ENCODE data around the gene SPO11. TPM values are rescaled to one million over a fixed set of nuclear protein-coding genes. Genes with fewer than 3 reads are reported as not detected.

SPO11 gene
- polyA plus RNA-seq, 1 donor, result not detected

- no peak for DNase-seq
Observed at GRCh38 chr20:57377350-57377749, 47.7 kb downstream of the SPO11 start.

DNA sequence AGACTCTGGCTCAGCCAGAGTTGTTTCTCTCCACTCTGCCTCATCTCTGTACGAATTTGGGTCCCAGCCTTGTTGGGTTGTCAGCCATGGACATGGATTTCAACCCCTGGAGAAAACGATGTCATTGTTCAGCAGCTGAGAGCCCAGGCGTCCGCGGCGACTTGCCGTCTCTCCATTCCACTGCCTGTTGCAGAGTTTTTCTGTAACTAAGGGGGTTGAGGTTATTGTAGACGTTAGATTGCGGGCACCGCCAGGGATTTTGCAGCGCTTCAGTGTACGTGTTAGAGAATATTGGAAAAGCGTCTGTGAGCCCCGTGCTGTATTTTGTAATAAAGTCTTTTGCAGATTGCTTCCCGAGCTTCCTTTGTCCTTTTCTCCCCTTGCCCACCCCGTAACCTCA lies 48.5 kb downstream of the SPO11 start:
- DNase-seq, result no peak

DNA sequence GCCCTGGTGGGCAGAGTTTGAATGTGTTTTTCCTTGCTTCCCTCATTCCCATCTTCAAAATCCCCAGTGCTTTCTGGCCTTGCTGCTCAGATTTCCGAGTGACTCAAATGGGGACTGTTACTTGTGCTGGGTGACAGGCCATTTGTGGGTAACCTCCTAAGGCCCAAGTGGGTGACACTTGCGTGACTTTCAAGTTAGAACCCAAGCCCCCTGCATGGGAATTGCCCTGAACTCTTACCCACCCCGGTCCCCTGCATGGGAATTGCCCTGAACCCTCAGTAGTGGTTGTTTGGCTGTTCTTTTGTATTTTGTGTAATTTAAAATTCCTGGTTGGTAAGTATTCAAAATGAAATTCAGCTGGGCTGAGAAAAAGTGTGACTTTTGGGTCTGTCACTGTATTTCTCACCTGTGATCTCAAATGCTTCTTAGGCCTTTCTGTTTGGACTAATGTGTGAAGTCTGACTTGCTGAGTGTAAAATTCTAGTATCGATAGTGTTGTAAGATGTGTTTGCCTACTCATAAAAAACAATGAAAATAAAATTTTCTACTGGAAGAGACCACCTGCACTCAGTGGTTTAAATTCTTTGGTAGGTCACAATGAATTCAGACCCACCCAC lies 49.2 kb downstream of the SPO11 start:
- DNase-seq, result no peak

GRCh38 chr20:57379263-57379647 lies 49.7 kb downstream of the SPO11 start:
- DNase-seq, result no peak

DNA sequence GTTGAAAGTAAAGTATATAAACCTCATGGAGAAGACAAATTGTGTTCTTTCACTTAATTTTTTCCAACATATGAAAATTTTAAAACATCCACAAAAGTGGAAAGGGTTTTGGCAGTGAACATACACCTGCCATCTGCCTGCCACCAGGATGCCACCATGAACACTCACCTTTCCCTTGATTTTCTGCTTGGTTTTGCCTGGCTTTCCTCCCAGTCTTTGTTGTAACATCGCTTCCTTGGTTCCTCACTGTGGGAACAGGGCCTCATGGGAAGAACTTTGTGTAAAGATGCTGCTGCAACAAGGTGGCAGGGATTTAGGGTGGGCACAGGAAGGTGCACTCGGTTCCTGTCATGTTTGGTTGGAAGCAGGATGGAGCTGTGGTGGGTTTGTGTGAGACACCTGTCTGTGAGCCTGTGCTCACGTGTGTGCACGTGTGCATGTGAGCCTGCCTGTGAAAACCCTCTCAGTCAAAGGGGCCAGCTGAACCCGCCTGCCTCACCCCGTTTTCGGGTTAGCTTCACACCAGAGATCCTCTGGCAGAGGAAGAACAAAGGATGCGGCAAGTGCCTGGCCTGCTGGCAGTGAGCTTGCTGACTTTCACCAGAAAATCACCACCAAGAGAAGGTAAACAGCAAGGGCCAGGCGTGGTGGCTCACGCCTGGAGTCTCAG lies 50.6 kb downstream of the SPO11 start:
- no peak for DNase-seq

GRCh38 chr20:57381596-57382503 lies 52.2 kb downstream of the SPO11 start:
- DNase-seq, result peak; percentile 79

GRCh38 chr20:57382516-57382915 lies 52.9 kb downstream of the SPO11 start:
- DNase-seq, result no peak

GRCh38 chr20:57383447-57384347 lies 54.1 kb downstream of the SPO11 start:
- no peak for DNase-seq

DNA sequence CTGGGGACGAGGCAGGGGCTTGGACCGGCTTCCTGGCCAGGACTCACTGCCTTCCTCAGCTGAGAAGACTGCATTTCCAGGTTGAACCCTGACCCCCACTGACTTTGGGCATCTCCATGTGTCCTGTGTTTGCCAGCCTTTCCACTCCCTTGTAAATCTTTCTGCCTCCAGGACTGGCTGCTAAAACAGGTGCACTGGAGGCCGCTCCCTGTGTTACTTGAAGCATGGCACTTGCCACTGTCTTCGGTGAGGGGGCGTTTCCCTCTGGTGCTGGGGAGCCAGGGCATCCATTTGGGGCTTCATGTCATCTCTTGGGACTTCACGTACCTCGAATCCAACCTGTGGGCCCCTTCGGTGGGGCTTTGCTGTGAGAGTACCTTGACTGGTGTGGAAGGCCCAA lies 54.9 kb downstream of the SPO11 start:
- no peak for DNase-seq

DNA sequence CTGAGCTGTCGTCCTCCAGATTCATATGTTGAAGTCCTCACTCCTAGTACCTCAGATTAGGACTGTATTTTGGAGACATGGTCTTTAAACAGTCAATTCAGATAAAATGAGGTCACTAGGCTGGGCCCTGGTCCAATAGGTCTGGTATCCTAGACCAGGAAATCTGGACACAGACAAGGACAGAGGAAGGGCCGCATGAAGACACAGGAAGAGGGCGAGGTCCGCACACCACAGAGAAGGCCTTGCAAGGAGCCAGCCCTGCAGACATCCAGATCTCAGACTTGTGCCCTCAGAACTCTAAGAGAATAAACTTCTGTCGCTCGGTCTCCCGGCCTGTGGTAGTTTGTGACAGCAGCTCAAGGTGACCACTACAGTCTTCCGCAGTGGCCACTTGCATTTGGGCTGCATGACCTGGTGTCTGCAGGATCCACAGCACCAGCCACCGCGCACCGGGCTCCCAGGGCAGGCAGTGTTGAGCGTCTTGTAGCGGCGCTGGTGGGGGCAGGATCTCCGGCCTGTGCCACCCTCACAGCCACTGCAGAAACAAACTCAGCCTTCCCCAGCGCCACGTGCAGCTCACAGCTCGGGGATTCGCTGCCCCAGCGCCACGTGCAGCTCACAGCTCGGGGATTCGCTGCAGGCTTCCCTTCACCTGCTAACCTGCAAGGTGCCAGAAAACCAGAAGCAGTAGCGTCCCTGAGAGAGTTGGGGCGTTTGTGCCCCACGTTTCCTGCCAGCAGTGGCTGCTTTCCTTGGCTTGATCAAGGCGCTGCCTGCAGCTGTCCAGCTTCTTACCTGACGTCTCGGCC lies 55.6 kb downstream of the SPO11 start:
- no peak for DNase-seq

GRCh38 chr20:57385940-57386339 lies 56.3 kb downstream of the SPO11 start:
- DNase-seq, result no peak

- DNase-seq, result no peak
Observed at GRCh38 chr20:57386762-57387161, 57.2 kb downstream of the SPO11 start.

- no peak for DNase-seq
Observed at GRCh38 chr20:57387463-57387862, 57.9 kb downstream of the SPO11 start.

DNA sequence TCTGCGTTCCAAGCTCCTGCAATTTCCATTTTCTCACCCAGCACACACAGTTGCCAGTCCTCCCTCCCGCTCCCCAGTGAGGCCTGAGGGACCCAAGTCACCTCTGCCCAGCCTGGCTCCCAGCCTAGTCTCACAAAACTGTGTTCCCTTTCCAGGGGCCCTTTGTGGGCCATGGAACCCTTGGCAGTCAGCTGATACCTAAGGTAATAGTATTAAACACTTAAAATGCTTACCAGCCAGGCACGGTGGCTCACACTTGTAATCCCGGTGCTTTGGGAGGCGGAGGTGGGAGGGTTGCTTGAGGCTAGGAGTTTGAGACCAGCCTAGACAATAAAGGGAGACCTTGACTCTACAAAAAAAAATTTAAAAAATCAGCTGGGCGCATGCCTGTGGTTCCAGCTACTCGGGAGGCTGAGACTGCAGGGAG lies 58.4 kb downstream of the SPO11 start:
- DNase-seq, result no peak

GRCh38 chr20:57388953-57389694 lies 59.5 kb downstream of the SPO11 start:
- DNase-seq, result peak; percentile 68

- no peak for DNase-seq
Observed at GRCh38 chr20:57389695-57390603, 60.3 kb downstream of the SPO11 start.

- DNase-seq, result peak; percentile 66
Observed at GRCh38 chr20:57390604-57391438, 61.2 kb downstream of the SPO11 start, which contains the start of gene RBM38. TSS of gene RBM38 (plus strand) at chr20:57391396. CDS start at chr20:57391582, 186 bp downstream.
